HepG2 (cell line): Measurements from ENCODE around the gene MAIP1. TPM values are rescaled to one million over a fixed set of nuclear protein-coding genes. Genes with fewer than 3 reads are reported as not detected.

Source experiments
- ARHGAP35 ChIP-seq: sonication (generic); formaldehyde crosslinking; IDR thresholded peaks from 2 replicates; pipeline ENCODE4 v1.9.0; 2022; ENCODE audit warnings: mild to moderate bottlenecking, inconsistent platforms, moderate library complexity, missing genetic modification reagents, borderline replicate concordance
- DPF2 ChIP-seq: sonication (generic); formaldehyde crosslinking; IDR thresholded peaks from 2 replicates; pipeline ENCODE4 v1.4.0; 2020; ENCODE audit warnings: mild to moderate bottlenecking, low read depth, missing genetic modification reagents, borderline replicate concordance
- FLYWCH1 ChIP-seq: sonication (generic); formaldehyde crosslinking; IDR thresholded peaks from 2 replicates; pipeline ENCODE4 v1.8.1; 2023; ENCODE audit warnings: mild to moderate bottlenecking, missing genetic modification reagents
- FOXP1 ChIP-seq, 2 experiments: fragments of 450-650 bp in 1 of 2; IDR thresholded peaks; 2 replicates each; pipeline ENCODE4 v1.6.1; 2017 to 2018; ENCODE audit warnings: antibody characterized with exemption in 1 of 2
- HCFC1 ChIP-seq: fragments of 150-350 bp; IDR thresholded peaks from 2 replicates; pipeline ENCODE4 v1.6.1; 2014; ENCODE audit warnings: low read depth, low read length
- HOXA5 ChIP-seq: sonication (generic); formaldehyde crosslinking; IDR thresholded peaks from 2 replicates; pipeline ENCODE4 v1.4.0; 2020; ENCODE audit warnings: missing genetic modification reagents
- HOXA9 ChIP-seq: sonication (generic); formaldehyde crosslinking; IDR thresholded peaks from 2 replicates; pipeline ENCODE4 v1.8.1; 2022; ENCODE audit warnings: missing genetic modification reagents, mild to moderate bottlenecking, moderate library complexity, borderline replicate concordance
- JARID2 ChIP-seq: sonication (generic); formaldehyde crosslinking; IDR thresholded peaks from 2 replicates; pipeline ENCODE4 v1.8.1; 2023; ENCODE audit warnings: missing genetic modification reagents, inconsistent platforms; ENCODE audit not compliant: insufficient replicate concordance
- KIAA2018 ChIP-seq: sonication (generic); formaldehyde crosslinking; IDR thresholded peaks from 2 replicates; pipeline ENCODE4 v1.5.0; 2020; ENCODE audit warnings: mild to moderate bottlenecking, missing genetic modification reagents, borderline replicate concordance
- MEIS2 ChIP-seq: sonication (generic); formaldehyde crosslinking; IDR thresholded peaks from 2 replicates; pipeline ENCODE4 v1.9.0; 2021; ENCODE audit warnings: mild to moderate bottlenecking, missing genetic modification reagents
- MTF1 ChIP-seq: sonication (generic); formaldehyde crosslinking; IDR thresholded peaks from 2 replicates; pipeline ENCODE4 v1.5.0; 2020; ENCODE audit warnings: missing genetic modification reagents
- TEAD2 ChIP-seq: sonication (generic); formaldehyde crosslinking; IDR thresholded peaks from 2 replicates; pipeline ENCODE4 v1.9.0; 2021; ENCODE audit warnings: missing genetic modification reagents
- TRIM24 ChIP-seq: sonication (generic); formaldehyde crosslinking; IDR thresholded peaks from 2 replicates; pipeline ENCODE4 v1.8.0; 2022; ENCODE audit warnings: mild to moderate bottlenecking, missing genetic modification reagents
- ZMAT3 ChIP-seq: sonication (generic); formaldehyde crosslinking; conservative IDR thresholded peaks from 2 replicates; pipeline ENCODE4 v1.7.0; 2021; ENCODE audit warnings: missing genetic modification reagents
- ZNF431 ChIP-seq: sonication (generic); formaldehyde crosslinking; IDR thresholded peaks from 2 replicates; pipeline ENCODE4 v1.9.0; 2022; ENCODE audit warnings: missing genetic modification reagents, low read depth, mild to moderate bottlenecking, borderline replicate concordance
- polyA plus RNA-seq, 8 experiments: library from polyadenylated mRNA; depleted of rRNA in 3 of 8; stranded (reverse) in 7 of 8; unstranded in 1 of 8; fragments of >200 nt; fragmentation: Illumina TruSeq in 4 of 8; extraction: Trizol in 4 of 8; gene quantifications; 2 replicates each; pipeline versions ENCODE4 v1.2.1 to v1.2.3, GENCODE V29; 2011 to 2016; ENCODE audit warnings: low read depth in 4 of 8, missing spikeins in 1 of 8, mixed read lengths in 1 of 8; ENCODE audit not compliant: insufficient read depth in 1 of 8
- total RNA-seq, 5 experiments: library from RNA; depleted of rRNA; stranded (reverse); fragments of >200 nt; fragmentation: Illumina TruSeq; extraction: Trizol; gene quantifications; 2 replicates each; pipeline ENCODE4 v1.2.3, GENCODE V29; 2016; ENCODE audit warnings: low read depth in 1 of 5
- TF ChIP-seq, protein P1 (sequence below): sonication (generic); formaldehyde crosslinking; IDR thresholded peaks from 2 replicates; pipeline ENCODE4 v1.4.0; 2020; ENCODE audit warnings: low read depth, mild to moderate bottlenecking, missing genetic modification reagents
- TF ChIP-seq, protein P2 (sequence below): sonication (generic); formaldehyde crosslinking; IDR thresholded peaks from 2 replicates; pipeline ENCODE4 v1.4.0; 2020; ENCODE audit warnings: mild to moderate bottlenecking, missing genetic modification reagents

MAIP1 gene
- total and polyA plus RNA-seq, 2 of the 13 experiments (the other 11 are each of a cell fraction or from before 2014, with no cell fraction given): 22.3 to 72.9 TPM

DNA sequence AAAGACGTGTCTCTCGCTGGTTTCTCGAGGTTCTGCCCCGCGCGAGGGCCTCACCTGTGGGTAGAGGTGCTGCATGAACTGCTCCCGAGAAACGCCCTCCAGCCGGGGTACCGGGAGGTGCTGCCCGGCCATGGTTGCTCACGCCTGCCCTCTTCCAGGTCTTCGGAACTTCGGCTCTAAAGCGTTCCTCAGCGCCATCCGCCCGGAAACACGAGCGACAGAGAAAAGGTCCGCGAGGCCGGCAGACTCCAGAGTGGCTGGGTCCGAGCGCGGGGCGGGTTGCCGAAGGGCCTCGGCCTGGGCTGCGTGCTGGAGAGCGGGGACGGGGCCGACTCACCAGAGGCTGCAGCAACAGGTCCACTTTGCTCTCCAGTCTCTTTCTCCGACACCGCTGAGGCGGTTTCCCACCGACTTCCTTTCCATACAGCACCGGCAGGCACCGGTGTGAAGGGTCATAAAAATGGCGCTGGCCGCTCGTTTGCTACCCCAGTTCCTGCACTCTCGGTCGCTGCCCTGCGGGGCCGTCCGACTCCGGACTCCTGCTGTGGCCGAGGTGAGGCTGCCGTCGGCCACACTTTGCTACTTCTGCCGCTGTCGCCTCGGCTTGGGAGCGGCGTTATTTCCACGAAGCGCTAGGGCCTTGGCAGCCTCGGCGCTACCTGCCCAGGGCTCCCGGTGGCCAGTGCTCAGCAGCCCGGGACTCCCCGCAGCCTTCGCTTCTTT, at the start of gene MAIP1, which contains the start of gene TYW5 (continued):
- TF ChIP-seq TRIM24 (CRISPR knock-in tag) (no peak), ARHGAP35 (CRISPR knock-in tag) (peak; percentile 96), DPF2 (CRISPR knock-in tag) (0 out of 2 replicates have a peak, but pooled peaks have one; percentile 13), MTF1 (CRISPR knock-in tag) (peak; percentile 60), FLYWCH1 (peak; percentile 83), FOXP1 (IDR thresholded peaks at IDR 0.05) (no peak), FOXP1 (CRISPR knock-in tag; IDR thresholded peaks at IDR 0.05) (0 out of 2 replicates have a peak, but pooled peaks have one; percentile 25), KIAA2018 (CRISPR knock-in tag) (peak; percentile 96), ZMAT3 (CRISPR knock-in tag) (peak; percentile 98), HOXA5 (CRISPR knock-in tag) (peak; percentile 95), MEIS2 (CRISPR knock-in tag) (no peak), JARID2 (CRISPR knock-in tag) (peak; percentile 28), ZNF431 (CRISPR knock-in tag) (peak; percentile 88; the same call in 1 of the 2 replicates), TEAD2 (CRISPR knock-in tag) (no peak), HOXA9 (CRISPR knock-in tag) (0 out of 2 replicates have a peak, but pooled peaks have one; percentile 22), HCFC1 (peak; percentile 73)
- TF ChIP-seq, protein P1, sequence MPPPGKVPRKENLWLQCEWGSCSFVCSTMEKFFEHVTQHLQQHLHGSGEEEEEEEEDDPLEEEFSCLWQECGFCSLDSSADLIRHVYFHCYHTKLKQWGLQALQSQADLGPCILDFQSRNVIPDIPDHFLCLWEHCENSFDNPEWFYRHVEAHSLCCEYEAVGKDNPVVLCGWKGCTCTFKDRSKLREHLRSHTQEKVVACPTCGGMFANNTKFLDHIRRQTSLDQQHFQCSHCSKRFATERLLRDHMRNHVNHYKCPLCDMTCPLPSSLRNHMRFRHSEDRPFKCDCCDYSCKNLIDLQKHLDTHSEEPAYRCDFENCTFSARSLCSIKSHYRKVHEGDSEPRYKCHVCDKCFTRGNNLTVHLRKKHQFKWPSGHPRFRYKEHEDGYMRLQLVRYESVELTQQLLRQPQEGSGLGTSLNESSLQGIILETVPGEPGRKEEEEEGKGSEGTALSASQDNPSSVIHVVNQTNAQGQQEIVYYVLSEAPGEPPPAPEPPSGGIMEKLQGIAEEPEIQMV (CRISPR knock-in tag): peak; percentile 71; the same call in 1 of the 2 replicates
- TF ChIP-seq, protein P2, sequence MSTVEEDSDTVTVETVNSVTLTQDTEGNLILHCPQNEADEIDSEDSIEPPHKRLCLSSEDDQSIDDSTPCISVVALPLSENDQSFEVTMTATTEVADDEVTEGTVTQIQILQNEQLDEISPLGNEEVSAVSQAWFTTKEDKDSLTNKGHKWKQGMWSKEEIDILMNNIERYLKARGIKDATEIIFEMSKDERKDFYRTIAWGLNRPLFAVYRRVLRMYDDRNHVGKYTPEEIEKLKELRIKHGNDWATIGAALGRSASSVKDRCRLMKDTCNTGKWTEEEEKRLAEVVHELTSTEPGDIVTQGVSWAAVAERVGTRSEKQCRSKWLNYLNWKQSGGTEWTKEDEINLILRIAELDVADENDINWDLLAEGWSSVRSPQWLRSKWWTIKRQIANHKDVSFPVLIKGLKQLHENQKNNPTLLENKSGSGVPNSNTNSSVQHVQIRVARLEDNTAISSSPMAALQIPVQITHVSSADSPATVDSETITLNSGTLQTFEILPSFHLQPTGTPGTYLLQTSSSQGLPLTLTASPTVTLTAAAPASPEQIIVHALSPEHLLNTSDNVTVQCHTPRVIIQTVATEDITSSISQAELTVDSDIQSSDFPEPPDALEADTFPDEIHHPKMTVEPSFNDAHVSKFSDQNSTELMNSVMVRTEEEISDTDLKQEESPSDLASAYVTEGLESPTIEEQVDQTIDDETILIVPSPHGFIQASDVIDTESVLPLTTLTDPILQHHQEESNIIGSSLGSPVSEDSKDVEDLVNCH: peak; percentile 55; the same call in 1 of the 2 replicates
